H1 (cell line): ENCODE data around the gene PAWR.

Experiments used
- CHD2 ChIP-seq: IDR thresholded peaks from 2 replicates; pipeline ENCODE4 v1.6.1; 2012; ENCODE audit warnings: low read length, improper control_type of control experiment
- CTCF ChIP-seq, 3 experiments: IDR thresholded peaks; 1 replicate in 2 of 3; 2 replicates in 1 of 3; pipeline versions ENCODE4 v1.5.1 to v1.6.1; 2011; ENCODE audit warnings: low read length in 3 of 3, mild to moderate bottlenecking in 3 of 3, inconsistent platforms in 2 of 3, low read depth in 1 of 3, moderate library complexity in 1 of 3; ENCODE audit not compliant: insufficient read depth in 1 of 3; ENCODE audit errors: control extremely low read depth in 1 of 3
- EP300 ChIP-seq, 2 experiments: IDR thresholded peaks; 1 replicate in 1 of 2; 2 replicates in 1 of 2; pipeline ENCODE4 v1.6.1; 2011 to 2012; ENCODE audit warnings: low read depth in 2 of 2, low read length in 2 of 2, mild to moderate bottlenecking in 2 of 2, borderline replicate concordance in 1 of 2, inconsistent platforms in 1 of 2, moderate library complexity in 1 of 2
- HDAC6 ChIP-seq: IDR thresholded peaks from one replicate; pipeline ENCODE4 v1.7.1; 2012; ENCODE audit warnings: low read depth, mild to moderate bottlenecking, inconsistent platforms, low read length, moderate library complexity
- KDM5A ChIP-seq: fragments of 200-600 bp; IDR thresholded peaks from 2 replicates; pipeline ENCODE4 v1.7.1; 2012; ENCODE audit warnings: mild to moderate bottlenecking, low read length, inconsistent platforms, mixed read lengths
- POLR2A ChIP-seq, 2 experiments: IDR thresholded peaks; 1 replicate in 1 of 2; 2 replicates in 1 of 2; pipeline ENCODE4 v1.6.1; 2011; ENCODE audit warnings: low read depth in 2 of 2, low read length in 2 of 2, mild to moderate bottlenecking in 2 of 2; ENCODE audit errors: control extremely low read depth in 1 of 2
- POLR2AphosphoS5 ChIP-seq: IDR thresholded peaks from 2 replicates; pipeline ENCODE4 v1.6.1; 2011; ENCODE audit warnings: low read depth, low read length
- RFX5 ChIP-seq: IDR thresholded peaks from 2 replicates; pipeline ENCODE4 v1.6.1; 2011; ENCODE audit warnings: low read depth, low read length, improper control_type of control experiment, borderline replicate concordance
- SP2 ChIP-seq: IDR thresholded peaks from 2 replicates; pipeline ENCODE4 v1.6.1; 2012; ENCODE audit warnings: mild to moderate bottlenecking, low read length, inconsistent platforms

GRCh38 chr12:79674629-79675028 is 16.1 kb downstream of the PAWR start:
- no peak for TF ChIP-seq POLR2AphosphoS5
- no peak for TF ChIP-seq CTCF (IDR thresholded peaks at IDR 0.05; ENCODE audit: control extremely low read depth in 1 of 3, insufficient read depth in 1 of 3, low read depth in 1 of 3, low read length in 3 of 3)
- no peak for TF ChIP-seq POLR2A (IDR thresholded peaks at IDR 0.05; ENCODE audit: control extremely low read depth in 1 of 2, low read depth in 2 of 2, low read length in 2 of 2)
- TF ChIP-seq HDAC6, result no peak
- no peak for TF ChIP-seq SP2
- TF ChIP-seq CHD2, result no peak
- TF ChIP-seq RFX5, result no peak
- TF ChIP-seq EP300 (IDR thresholded peaks at IDR 0.05; ENCODE audit: borderline replicate concordance in 1 of 2, low read depth in 2 of 2, low read length in 2 of 2), result no peak
- TF ChIP-seq KDM5A, result no peak
